HG02763 (cell line): Measurements from ENCODE around the gene ANAPC5.
"Not testable (repeated sequence)": the region's sequence is repeated elsewhere in the genome, so short reads cannot be mapped to it uniquely, and the experiment has no call there.

Experiments
- ATAC-seq: cut with Tn5 transposase; IDR thresholded peaks from one replicate; pipeline ENCODE4 v1.9.1; 2021; ENCODE audit warnings: mild to moderate bottlenecking, moderate library complexity; ENCODE audit not compliant: unreplicated experiment

The ANAPC5 gene

GRCh38 chr12:121288158-121288845, 63.9 kb downstream of the ANAPC5 start:
- no peak for ATAC-seq

GRCh38 chr12:121287267-121287954, 64.8 kb downstream of the ANAPC5 start:
- no peak for ATAC-seq

- no peak for ATAC-seq
Observed at GRCh38 chr12:121285856-121286255, 66.4 kb downstream of the ANAPC5 start.

- no peak for ATAC-seq
Observed at GRCh38 chr12:121284551-121285390, 67.4 kb downstream of the ANAPC5 start.

- no peak for ATAC-seq
Observed at GRCh38 chr12:121283841-121284240, 68.4 kb downstream of the ANAPC5 start.

GRCh38 chr12:121283388-121283787, 68.8 kb downstream of the ANAPC5 start:
- ATAC-seq, result no peak

GRCh38 chr12:121282910-121283309, 69.3 kb downstream of the ANAPC5 start:
- ATAC-seq, result not testable (repeated sequence)

- no peak for ATAC-seq
Observed at GRCh38 chr12:121282072-121282742, 70.0 kb downstream of the ANAPC5 start.

- ATAC-seq, result not testable (repeated sequence)
Observed at GRCh38 chr12:121281116-121281515, 71.1 kb downstream of the ANAPC5 start.

GRCh38 chr12:121280531-121280930, 71.7 kb downstream of the ANAPC5 start:
- not testable (repeated sequence) for ATAC-seq

- no peak for ATAC-seq
Observed at GRCh38 chr12:121279507-121279915, 72.7 kb downstream of the ANAPC5 start.

- ATAC-seq, result no peak
Observed at GRCh38 chr12:121279071-121279375, 73.2 kb downstream of the ANAPC5 start.

GRCh38 chr12:121278169-121279070, 73.8 kb downstream of the ANAPC5 start:
- ATAC-seq, result no peak

GRCh38 chr12:121277374-121277759, 74.8 kb downstream of the ANAPC5 start:
- no peak for ATAC-seq

- no peak for ATAC-seq
Observed at GRCh38 chr12:121274036-121274763, 78.0 kb downstream of the ANAPC5 start.

GRCh38 chr12:121273364-121273896, 78.8 kb downstream of the ANAPC5 start:
- no peak for ATAC-seq

- no peak for ATAC-seq
Observed at GRCh38 chr12:121267822-121268221, 84.4 kb downstream of the ANAPC5 start.

- ATAC-seq, result no peak
Observed at GRCh38 chr12:121264951-121265515, 87.2 kb downstream of the ANAPC5 start.

GRCh38 chr12:121264135-121264534, 88.1 kb downstream of the ANAPC5 start:
- no peak for ATAC-seq
